HG02678 (cell line): Measurements from ENCODE around the gene HAPLN1.

Experiments used
- ATAC-seq: cut with Tn5 transposase; IDR thresholded peaks from one replicate; pipeline ENCODE4 v1.9.1; 2021; ENCODE audit warnings: mild to moderate bottlenecking, moderate library complexity; ENCODE audit not compliant: unreplicated experiment

HAPLN1 gene

DNA sequence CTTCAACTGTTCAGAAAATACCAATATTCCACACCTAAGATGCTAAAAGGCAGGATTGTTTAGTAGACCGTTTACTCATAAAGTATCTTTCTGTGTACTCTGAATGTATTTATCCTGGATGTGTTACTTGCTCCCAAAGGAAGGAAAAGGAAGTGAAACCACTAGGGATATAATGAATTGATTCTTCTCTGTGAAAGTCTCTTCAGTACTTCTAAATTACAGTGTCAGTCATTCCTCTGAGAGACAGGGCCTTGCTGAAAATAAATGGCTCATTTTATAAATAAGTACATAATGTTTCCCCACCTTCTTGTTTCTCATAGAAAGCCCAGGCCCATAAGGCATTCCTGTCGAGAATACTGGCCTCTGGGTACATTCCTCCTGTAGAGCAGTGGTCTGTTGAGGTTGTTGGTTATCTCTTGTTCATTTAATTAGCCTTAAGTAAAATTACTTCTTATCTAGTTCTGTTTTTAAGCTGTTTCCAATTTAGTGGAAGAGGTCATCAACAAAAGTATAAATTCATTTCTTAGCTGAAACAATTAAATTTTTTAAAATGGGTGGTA, 1.6 kb downstream of the HAPLN1 start:
- no peak for ATAC-seq

DNA sequence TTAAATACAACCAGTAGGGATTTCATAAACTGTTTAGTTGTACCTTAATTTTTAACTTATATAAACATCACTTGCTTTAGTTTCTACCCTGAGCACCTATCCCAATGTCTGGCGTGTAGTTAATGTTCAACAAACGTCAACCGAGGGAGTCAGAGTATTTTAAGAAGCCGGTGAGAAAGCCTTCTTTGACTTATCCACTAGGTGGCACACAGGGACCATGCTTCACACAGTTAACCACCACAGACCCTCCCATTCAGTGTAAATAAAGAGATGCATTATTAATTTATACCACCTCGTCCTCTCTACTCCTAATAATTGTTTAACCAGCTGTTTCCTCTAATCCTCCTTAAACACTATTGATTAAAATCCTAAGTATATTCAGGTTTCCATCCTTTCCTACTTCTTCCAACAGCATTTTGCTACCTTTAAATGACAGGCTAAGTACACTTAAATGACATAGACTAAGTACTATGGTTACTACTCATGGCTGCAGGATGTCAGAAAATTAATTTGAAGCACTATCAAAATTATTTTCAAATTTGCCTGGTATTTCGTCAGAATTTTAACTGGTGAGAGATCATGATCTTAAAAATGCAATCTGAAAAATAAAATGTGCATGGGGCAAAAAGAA, 2.3 kb downstream of the HAPLN1 start:
- ATAC-seq = peak; percentile 83

DNA sequence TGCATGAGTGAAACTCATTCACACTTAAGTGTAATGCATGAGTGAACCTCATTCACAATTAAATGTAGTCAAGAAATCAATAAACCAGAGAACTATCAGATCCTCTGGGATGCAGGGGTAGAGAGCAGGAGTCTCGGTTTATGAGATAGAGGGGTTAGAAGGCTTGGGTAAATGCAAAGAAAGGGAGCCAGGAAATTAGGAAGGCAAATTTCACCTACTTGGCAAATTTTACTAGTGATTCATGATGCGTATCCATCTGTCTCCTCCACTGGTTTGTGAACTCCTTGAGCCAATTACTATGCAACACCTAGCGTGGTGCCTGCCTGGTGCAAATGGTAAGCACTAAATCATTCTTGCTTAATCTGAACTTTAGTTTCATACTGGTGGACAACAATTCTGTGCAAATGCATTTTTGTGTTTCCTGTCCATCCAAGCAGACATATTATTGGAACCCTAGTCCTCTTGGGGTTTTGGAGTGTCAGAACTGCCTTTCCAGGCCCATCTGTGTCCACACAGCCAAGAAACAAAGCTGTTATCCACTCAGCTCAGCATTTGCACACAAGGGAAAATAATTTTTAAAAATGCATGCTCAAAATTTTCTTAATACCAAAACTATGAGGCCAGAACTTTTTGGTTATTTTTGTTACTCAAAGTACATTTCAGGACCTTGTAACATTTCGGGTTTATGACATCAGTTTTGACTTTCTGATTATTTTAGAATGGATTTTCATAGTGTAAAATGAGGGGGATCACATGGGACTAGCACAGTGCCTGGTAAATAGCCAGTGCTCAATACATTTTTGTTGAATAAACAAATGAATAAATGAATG, 5.2 kb downstream of the HAPLN1 start:
- ATAC-seq = no peak

DNA sequence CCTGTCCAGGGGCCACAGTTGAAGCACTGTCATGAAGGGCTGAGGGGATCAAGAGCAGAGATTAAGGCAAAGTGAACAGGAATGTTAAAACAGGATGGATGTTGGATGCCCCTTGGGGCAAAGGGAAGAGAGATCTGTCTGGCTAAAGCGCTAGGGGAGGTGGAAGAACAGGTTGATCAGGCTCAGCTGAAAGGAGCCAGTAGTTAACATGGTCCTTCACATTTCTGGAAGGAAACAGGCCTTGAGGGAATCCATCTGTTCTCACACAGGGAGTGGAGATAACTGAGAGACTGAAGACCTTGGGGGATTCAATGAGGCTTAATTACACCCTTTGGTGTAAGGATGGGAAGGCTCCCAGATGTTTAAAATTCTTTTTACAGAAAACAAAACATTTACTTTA, 5.8 kb downstream of the HAPLN1 start:
- no peak for ATAC-seq

DNA sequence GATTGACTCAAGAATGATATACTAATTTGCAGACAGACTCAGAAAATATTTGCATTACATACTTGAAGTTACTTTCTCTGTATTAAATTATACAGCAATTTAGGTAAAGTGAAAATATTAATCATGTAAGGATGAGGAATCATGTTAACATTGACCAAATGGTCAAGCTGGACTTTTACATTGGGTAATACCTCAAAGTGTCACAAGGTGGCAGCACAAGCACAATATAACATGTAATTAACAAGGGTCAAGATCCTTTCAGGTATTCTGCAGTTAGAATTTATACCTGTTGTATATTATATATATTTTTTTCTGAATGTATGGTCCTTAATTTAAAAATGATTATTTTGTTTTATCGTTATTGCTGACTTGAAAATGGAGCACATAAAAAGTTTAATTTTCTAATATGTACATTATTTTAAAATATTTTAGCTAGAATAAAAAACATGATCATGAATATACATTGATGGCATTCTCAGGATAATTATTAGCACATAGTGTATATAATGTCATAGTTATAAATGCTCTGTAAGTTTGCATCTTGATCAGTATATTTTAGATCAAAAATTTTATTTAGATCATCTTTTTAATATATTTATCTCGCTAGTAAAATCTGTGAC, 8.6 kb downstream of the HAPLN1 start:
- ATAC-seq = peak; percentile 78

DNA sequence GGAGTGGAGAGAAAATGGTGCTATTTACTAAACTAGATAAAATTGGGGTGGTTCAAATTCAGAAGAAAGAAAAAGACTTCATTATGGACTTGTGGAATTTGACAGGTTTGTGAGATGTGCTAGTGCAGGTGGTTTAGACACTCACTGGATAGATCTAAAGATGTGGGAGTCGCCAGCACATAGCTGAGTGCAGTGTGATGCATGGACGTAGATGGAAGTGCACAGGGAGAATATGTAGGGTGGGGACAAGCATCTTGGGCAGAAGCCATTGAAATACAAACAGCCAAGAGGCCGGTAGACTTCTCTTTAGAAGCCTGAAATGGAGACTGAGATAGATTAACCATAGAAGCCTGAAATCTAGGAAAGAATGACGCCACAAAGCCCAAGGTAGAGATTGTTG, 10.7 kb downstream of the HAPLN1 start:
- no peak for ATAC-seq

DNA sequence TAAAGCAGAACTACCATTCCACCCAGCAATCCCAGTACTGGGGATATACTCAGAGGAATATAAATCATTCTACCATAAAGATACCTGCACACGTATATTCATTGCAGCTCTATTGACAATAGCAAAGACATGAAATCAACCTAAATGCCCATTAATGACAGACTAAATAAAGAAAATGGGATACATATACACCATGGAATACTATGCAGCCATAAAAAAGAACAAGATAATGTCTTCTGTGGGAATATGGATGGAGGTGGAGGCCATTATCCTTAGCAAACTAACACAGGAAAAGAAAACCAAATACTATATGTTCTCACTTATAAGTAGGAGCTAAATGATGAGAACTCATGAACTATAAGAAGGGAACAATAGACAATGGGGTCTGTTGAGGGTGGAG, 12.5 kb downstream of the HAPLN1 start:
- no peak for ATAC-seq

DNA sequence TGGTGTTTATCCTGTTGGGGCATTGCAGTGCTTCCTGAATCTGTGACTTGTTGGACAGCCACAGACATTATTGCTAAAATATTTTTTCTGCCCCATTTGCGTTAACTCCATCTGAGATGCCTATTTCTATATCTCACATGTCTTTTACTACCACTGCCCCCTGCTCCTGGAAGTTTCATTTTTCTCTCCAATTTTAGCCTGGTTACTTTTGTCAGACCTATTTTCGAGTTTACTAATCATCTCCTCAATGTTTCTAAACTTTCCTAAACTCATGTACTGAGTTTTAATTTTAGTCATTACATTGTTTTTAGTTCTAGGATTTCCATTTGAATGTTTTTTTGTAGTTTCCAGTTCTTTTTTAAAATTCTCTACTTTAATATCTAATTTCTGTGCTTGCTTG, 17.6 kb downstream of the HAPLN1 start:
- no peak for ATAC-seq

DNA sequence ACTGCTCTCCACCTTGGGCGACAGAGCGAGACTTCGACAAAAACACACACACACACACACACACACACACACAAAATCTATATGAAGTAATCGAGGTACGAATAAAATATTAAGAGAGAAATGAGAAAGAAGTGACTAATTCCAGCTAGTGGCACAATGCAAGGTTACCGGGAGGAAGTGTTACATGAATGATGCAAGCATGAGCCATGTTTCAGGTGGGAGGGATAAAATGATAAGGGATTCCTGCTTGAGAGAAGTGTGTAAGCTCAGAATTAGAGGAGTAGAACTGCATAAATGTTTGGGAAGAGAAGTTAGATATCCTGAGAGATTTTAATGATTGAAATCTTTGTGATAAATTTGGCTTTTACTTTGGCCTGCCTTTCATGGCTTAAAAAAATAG, 18.8 kb downstream of the HAPLN1 start:
- no peak for ATAC-seq

DNA sequence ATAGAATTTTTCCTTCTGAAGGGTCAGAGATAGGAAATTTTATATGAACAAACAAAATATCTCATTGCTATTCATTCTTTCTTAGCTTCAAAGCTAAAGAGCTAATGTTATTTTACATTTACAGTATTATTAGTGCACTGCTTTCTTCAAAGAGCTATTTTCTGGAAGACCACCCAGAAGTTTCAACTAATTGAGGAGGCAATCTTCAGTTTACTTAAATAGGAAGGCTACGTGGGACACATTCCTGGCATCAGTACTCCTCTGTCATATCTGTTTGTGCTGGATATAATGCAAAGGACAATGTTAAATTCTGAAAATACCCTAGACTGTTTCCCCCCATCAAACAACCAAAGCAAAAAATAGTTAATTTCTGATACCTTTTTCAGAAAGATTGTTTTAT, 30.8 kb downstream of the HAPLN1 start:
- no peak for ATAC-seq

DNA sequence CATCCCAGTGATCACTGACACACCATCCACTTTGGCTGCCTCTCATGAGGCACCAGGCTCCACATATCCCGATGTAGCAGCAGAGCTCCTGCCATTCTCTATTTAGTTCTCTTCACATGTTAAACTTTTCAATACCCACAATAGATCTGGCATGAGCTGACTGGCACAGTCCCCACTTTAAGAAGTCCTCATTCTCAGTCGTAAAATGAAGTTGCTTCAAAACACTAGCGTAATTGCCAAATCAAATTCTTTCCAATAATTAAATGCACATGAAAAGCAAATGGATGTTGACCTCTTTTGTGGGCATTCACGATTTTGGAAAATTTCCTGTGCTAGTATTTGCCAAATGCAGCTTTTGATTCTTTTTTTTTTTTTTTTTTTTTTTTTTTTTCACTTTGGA, 32.4 kb downstream of the HAPLN1 start:
- no peak for ATAC-seq

DNA sequence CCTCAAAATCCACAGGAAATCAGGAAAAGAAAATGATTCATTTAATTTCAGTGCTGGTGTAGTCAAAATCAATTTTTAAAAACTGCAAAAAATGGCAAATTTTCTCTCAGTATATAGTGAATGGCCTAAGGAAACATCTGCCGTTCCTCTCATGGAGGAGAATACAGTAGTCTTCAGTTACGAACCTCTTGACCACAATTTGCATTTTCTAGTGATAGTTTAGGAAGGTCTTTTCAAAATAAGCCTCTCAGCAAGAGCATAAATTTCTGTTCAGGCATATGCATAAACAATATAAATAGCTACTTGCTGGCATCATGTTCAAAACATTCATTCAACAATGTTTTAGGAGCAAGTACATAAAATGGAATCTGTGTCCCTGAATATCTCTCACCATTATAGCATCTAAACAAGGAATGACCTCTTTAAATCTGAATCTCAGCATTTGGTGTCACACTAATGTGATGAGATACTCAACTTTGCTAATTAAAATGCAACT, 33.5 kb downstream of the HAPLN1 start:
- no peak for ATAC-seq

DNA sequence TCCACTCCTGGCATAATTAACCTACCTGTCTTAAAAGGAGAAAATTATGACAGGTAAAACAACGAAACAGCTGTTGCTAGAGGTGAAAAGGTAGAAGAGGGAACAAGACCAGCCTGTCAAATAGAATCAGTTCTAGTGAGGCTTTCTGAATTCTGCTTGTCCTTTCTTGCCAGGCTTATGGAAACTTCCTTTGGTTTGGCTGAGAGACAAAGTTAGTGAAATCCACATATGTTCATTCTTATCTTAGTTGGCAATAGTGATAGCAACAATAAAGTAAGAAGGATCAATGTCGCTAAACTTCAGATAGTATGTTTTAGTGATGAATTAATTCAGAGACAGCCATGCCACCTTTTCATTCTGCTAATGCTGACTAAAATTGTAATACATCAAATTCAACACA, 34.4 kb downstream of the HAPLN1 start:
- ATAC-seq = no peak

DNA sequence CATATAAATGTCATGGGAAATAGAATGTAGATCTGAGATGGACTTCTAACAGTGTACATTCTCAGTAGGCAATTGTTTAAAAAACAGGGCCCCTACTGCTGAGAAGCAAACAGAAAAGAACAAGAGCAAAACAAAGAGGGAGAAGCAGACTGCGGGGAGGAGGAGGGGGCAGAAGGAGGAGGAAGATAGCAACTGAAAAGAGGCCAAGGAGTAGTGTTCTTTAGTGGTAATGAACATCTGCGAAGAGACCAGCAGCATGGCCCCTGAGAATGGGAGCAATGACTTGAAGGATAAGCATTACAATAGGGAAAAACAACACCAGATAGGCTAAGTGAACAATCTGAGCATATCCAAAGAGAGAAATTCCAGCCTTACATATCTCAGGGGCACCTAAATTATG, 36.8 kb downstream of the HAPLN1 start:
- ATAC-seq = no peak

DNA sequence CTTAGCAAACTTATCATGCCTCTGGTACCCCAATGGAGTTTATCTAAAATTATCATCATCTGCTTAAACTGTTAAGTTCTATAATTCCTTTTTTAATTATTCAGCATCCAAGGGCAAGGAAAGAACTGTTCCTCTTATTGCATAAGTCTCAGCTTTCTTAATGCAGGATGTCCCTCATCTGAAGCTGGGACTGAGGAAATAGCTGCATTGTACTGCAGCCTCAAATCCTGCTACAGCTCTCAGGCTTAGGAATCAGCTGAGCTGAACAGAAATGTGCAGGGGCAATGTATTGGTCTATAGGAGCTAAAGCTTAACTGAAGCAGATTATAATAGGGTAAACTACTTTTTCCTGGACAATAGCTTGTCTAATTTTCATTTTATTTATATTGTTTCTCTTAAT, 48.0 kb downstream of the HAPLN1 start:
- ATAC-seq = no peak

DNA sequence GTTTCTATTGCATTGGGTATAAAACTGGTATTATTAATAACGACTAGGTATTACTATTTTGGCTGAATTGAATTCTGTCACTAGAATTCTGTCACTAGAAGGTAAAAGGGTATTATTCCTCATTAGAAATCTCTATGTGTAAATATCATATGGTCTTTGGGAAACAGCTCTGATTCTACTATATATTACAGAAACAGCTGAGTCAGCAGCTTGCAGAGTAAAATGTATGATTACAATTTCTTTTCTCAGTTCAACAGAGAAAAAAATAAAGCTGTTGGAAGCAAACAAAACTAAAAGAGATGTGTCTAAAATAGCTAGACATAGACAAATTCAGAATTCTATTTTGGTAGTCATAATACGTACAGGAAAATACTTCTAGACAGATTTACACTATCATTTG, 48.5 kb downstream of the HAPLN1 start:
- ATAC-seq = no peak

DNA sequence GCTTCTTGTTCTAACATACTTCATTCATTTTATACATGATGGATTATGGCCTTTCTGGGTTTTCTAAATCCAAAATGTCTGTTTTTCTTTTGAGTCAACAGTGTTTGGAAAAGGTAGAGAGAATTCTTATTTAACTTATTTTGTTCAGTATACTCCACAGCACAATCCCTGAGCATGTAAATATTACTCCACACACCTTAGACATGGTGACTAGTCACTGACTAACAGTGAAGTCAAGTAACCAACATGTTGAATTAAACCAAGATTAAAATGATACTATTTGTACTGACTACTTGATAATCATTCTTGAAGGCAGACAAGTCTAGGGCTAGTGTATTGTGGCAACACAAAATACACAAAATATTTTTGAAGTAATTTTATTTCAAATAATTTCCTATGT, 55.0 kb downstream of the HAPLN1 start:
- no peak for ATAC-seq

DNA sequence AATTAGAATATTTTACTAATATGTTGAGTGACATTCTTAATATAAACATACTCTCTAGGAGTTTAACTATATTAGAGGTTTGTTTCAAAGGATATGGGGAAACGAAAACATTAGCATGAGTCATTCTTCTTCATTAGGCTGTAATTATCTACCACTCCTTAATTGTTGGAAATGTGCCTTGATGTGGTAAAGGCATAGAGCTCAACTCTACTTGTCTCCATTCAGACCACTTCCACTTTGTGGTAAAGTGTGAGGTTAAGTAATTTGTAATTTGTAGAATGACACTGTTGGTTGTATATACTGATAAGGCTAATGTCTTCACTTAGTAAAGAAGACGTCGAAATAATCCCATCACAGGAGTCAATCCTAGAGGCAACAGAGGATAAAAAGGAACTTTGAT, 58.1 kb downstream of the HAPLN1 start:
- no peak for ATAC-seq

DNA sequence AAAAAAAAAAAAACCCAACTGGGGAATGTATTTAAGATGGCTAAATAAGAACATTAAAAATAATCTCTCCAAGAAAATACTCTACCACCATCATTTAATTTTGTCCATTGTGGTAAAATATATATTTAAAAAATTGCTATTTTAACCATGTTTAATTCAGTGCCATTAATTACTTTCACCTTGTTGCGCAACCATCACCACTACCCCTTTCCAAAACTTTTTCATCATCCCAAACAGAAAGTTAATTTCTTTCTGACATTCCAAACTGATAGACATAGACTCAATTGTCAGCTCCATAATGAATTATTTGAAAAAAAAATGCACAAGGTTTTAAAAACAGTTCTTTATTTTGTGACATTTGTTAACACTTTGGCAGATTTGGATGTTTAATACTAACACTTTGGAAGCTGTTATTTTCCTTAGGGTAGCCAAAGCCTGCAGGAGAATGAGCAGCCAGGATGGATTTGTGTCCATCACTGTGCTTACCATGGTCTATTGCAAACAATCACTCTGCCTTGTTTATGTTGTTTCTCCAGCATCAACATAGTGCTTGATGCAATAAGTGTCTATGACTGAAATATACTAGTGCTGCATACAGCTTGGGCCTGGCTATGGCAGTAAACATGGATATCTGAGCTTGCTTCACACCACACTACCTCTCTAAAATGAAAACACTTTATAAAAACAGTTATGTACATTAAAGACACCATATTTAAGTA, 62.7 kb downstream of the HAPLN1 start:
- ATAC-seq = no peak

DNA sequence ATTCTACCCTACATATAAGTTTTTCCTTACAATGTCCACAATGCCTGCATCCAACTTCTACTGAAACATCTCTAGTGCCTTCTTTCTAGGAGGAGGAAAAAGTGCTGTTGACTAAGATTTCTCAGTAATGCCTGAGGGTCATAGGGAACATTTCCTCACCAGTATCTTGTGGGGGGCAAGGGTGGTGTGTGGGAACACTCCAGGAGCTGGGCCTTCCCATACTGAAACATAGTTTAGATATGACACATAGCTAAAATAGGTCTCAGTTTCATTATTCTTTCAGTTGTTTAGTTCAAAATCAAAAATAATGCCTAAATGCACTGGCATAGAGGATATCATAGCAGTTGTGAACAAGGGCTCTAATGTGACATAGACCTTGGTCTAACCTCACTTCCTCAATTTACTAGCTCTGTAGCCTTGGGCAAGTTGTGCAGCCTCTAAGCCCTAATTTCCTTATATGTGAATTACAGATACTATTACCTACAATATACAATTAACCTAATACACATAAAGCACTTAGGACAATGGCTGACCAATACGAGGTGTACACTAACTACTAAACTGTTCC, 66.1 kb downstream of the HAPLN1 start:
- ATAC-seq = no peak

DNA sequence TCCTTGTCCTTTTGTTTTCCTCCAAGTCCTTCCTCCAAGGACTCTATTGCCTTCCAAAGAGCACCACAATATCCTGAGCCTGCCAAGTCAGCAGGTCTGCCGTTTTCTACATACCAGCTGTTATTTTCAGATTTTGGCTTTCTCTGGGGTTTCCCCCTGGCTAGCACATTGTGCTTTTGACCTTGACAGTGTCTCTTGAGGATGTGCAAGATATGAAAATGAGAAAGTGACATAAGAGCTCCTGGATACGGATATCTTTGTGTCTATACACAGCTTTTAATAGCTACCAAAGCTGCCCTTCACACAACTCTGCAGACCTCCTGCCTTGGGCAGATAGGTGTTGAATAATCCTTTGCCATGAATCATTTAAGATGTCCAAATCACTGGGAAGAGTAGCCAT, 67.0 kb downstream of the HAPLN1 start:
- ATAC-seq = peak; percentile 56
